GM12878 (cell line): ENCODE results near the gene EPB41L2.
"Not testable (repeated sequence)": the region's sequence is repeated elsewhere in the genome, so short reads cannot be mapped to it uniquely, and the experiment has no call there.

ENCODE experiments used
- CHD4 ChIP-seq: fragments of 200-600 bp; sonication (generic); IDR thresholded peaks from 2 replicates; pipeline ENCODE4 v1.6.1; 2016; ENCODE audit warnings: mild to moderate bottlenecking
- CTCF ChIP-seq, 3 experiments: IDR thresholded peaks in 2 of 3; conservative IDR thresholded peaks in 1 of 3; 2 replicates each; pipeline ENCODE4 v1.5.1; 2011; ENCODE audit warnings: low read depth in 3 of 3, low read length in 3 of 3, mild to moderate bottlenecking in 3 of 3, control low read depth in 2 of 3, moderate library complexity in 2 of 3, inconsistent platforms in 1 of 3, mixed read lengths in 1 of 3; ENCODE audit not compliant: control insufficient read depth in 2 of 3, insufficient read depth in 1 of 3; ENCODE audit errors: extremely low read depth in 1 of 3
- NFYB ChIP-seq: IDR thresholded peaks from 2 replicates; pipeline ENCODE4 v1.6.1; 2011; ENCODE audit warnings: low read depth, mild to moderate bottlenecking, low read length, improper control_type of control experiment, moderate library complexity; ENCODE audit not compliant: insufficient read depth
- NRF1 ChIP-seq: conservative IDR thresholded peaks from 2 replicates; pipeline ENCODE4 v1.6.1; 2011; ENCODE audit warnings: mild to moderate bottlenecking, low read depth, low read length, improper control_type of control experiment

DNA sequence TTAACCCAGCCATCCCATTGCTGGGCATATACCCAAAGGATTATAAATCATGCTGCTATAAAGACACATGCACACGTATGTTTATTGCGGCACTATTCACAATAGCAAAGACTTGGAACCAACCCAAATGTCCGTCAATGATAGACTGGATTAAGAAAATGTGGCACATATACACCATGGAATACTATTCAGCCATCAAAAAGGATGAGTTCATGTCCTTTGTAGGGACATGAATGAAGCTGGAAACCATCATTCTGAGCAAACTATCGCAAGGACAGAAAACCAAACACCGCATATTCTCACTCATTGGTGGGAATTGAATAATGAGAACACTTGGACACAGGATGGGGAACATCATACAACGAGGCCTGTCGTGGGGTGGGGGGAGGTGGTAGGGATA lies 28.9 kb upstream of the EPB41L2 start:
- not testable (repeated sequence) for TF ChIP-seq NRF1; NFYB; CHD4; CTCF (IDR thresholded peaks at IDR 0.05 in 2 of 3, conservative IDR thresholded peaks at IDR 0.05 in 1 of 3; ENCODE audit: control insufficient read depth in 2 of 3, extremely low read depth in 1 of 3, insufficient read depth in 1 of 3, low read depth in 3 of 3, low read length in 3 of 3)
